ENCODE results near the gene HOXD9.

The HOXD9 gene

DNA sequence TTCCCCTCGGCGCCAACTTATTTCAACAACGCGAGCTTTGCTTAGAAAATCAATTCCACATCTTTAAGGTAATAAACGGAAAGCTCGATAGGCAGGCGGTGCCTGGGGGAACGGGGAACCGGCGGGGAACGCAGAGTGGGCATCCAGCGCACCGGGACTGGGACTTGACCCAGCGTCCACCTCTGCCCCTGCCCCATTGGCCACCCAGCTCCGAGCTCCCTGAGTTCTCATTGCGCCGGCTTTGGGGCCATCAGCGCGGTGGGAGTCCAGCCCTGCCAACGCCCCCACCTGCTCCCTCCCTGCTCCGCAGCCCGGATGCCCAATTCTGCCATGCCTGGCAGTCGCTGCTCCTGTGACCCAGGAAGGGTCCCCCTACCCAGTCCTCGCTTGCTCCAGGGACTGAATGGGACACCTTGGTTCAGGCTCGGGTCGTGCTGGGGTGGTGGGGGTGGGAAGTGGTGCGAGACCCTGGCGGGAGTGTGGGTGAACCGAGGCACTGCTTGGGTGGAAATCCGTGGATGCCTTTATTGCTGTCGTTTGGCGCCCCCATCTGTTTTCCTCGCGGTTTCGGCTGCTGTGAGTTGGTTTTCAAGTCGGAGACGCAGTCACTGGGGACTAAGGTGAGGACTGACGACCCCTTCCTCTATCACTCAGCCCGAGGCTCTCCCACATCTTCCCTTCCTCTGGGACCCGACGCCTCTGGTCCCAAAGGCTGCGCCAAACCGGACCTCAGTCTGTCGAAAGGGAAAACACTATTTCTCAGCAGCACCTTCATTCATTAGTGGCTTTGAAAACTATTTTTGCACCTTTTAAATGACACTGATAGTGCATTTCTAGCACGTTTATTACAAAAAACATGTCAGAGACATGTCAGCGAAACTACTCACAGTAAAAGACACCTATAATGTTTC is 36.4 kb upstream of the HOXD9 start:
- DNase-seq (ENCODE audit: low read depth, low spot score), result peak; percentile 70

- no peak for DNase-seq (ENCODE audit: low read depth, low spot score)
Measured at GRCh38 chr2:176087330-176088047, 35.0 kb upstream of the HOXD9 start.

DNA sequence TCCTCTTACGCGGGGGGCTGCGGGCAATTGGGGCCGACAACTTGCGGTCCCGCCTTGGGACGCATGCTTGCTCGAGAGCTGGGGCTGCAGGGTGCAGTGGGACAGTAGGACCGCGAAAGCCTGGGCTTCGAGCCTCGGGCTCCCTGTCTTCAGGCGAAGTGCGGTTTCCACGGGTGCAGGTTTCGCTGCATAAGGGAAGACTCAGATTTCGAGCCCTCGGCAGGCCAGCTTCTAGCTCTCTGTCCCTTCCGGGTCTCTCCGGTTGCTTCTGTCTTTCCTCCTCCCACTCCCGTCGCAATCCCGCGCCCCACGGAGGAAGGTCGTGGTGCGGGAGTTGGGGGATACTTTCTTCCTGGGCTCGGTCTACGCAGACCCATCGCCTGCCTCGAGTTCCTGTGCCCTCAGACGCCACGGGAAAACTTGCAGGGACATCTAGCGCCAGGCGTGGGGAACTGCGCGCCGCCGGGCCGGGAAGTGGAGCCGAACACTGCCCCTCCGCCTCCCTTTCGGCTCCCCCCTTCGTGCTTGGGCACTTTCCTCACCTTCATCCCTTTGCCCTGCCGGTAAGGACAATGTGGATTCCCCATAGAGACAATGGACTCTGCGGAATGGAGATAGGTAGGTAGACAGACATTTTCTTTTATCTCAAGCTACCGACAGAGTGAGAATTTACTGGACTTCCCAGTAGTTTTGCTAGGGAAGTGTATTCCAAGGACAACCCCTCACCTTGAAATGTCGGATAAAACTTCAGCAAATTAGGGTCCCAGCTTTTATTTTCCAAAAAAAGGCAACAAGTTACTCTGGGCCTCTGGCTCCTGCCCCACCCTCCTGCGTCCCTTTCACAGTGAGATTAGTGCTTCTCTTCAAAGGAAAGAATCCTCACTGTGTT is 34.2 kb upstream of the HOXD9 start:
- peak; percentile 71 for DNase-seq (ENCODE audit: low read depth, low spot score)

GRCh38 chr2:176088937-176089842 is 33.3 kb upstream of the HOXD9 start:
- no peak for DNase-seq (ENCODE audit: low read depth, low spot score)

DNA sequence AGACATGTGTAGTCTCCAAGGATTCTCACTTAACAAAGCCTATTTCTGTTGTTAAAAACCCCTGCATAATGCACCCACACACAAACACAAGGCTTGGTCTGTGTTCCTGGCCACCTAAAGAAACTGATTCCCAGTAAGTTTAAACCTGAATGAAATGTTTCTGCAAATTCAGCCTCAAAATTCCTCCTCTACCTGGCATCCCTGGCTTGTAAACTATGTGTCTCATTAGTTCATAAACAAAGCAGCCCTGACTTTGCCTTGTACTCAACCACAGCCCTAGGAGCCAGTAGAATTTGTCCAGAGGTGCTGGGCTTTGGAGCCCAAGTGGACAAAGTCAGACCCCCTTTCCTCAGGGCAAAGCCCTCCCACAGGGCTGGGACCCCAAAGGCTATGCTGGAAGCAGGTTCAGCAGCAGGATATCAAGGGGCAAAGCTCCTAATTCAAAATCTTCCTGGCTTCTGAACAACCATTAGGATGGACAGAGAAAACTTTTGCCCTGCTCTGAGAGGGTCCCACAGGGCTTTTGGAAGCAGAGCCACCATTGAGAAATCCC is 32.6 kb upstream of the HOXD9 start:
- DNase-seq (ENCODE audit: low read depth, low spot score), result no peak

DNA sequence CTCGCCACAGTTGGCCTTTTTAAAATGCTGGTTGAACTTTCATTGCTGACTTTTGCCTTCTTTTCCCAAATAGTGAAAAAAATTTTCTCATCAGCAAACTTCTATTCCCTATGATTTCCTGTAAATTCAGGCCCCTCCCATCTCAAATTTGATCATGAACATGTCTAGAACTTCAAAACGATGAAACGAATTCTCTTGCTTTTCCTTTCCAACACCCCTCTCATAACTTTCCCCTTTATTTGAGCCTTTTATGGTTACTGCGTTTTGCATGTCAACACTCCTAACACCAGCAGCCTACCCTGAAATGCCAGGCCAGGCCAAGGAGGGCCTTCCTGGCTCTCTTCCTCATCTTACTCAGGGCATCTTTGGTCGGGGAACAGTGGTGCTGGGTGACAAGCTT is 31.7 kb upstream of the HOXD9 start:
- no peak for DNase-seq (ENCODE audit: low read depth, low spot score)

DNA sequence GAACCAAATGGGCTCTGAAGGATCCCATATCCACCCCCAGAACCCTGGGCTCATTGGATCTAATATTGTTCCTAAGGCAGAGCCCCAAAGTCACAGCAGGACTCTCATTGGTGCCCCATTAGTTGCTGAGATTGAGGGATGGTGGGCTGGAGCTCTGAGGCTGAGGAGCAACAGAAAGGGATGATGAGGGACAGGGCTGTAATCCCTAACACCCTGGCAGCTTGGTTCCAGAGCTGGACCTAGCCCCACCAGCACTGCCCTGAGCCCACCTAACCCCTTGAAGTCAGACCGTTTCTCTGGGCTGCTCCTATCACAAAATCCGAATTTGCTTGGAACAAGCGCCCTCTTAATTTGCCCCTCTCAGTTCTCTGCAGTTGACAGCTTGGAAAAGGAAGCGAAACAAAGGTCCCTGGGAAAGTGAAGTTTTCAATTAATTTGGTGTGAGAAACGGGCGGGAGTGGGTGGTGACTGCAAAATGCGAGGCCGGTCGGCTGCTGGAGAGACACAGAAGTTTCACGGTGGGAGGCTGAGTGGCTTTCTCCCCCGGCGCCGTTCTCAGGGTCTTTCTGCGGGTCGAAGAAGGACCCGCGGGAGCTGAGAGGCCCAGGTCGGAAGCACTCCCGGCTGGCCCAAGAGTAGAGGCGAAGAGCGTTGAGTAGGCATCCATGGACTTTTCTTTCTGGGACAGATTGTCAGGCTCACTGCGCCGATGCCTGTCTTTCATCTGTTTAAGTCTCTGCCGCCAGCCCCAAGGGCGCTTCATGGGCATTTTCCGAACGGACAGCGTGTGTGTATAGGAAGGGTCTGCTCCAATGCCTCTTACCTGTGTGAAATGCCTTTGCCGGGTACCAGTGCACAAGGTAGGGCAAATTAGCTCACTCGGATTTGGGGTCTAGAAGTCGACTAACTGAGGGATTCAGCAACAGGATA is 30.9 kb upstream of the HOXD9 start:
- no peak for DNase-seq (ENCODE audit: low read depth, low spot score)

DNA sequence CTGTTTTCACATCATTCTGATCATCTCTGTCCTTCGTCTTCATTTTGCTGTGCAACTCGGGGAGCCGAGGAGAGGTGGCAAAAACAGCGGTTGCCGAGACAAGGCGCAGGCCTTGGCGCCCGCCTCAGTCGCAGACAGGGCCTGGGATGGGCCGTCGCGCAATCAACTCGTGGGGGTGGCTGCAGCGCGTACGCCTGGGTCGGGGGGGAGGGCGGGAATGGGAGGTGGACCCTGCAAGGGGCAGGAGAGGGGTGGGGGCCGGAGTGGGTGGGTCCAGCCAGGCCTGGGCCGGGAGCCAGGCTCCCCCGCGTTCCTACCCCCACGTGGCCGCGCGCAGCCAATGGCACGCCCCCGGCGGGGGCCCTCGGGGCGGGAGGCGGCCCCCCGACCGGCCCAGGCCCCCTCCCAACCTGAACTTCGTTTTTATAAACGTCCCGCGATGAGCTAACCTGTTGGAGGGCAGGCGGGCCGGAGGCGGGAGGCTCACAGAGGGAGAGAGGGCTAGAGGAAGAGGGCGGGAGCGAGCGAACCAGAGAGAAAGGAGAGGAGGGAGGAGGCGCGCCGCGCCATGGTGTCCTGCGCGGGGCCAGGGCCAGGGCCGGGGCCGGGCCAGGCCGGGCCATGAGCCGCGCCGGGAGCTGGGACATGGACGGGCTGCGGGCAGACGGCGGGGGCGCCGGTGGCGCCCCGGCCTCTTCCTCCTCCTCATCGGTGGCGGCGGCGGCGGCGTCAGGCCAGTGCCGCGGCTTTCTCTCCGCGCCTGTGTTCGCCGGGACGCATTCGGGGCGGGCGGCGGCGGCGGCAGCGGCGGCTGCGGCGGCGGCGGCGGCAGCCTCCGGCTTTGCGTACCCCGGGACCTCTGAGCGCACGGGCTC is 30.0 kb upstream of the HOXD9 start, which contains the start of gene HOXD13:
HOXD13 (plus strand) TSS at position 452 of the 875 bp plus-strand sequence; CDS start at position 622, 170 bp downstream.
- DNase-seq (ENCODE audit: low read depth, low spot score), result no peak

- DNase-seq (ENCODE audit: low read depth, low spot score), result no peak
Measured at GRCh38 chr2:176093145-176093897, 29.2 kb upstream of the HOXD9 start.

DNA sequence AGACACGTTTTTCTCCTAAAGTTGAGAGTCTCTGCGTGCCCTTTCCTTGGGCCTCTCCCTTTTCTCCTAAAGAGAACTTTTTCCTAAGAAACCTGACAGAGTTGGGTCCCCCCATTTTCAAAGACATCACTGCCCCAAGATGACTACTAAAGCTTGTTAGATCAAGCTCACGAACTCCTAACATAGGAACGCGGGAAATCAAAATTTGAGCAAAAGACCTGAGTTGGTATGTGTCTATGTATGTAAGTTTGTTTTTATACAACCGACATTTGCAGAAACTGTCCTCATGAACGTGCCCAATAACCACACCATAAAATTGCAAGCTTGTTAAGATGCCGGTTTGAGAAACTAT is 28.6 kb upstream of the HOXD9 start:
- DNase-seq (ENCODE audit: low read depth, low spot score), result no peak

- DNase-seq (ENCODE audit: low read depth, low spot score), result no peak
Measured at GRCh38 chr2:176094349-176094748, 28.2 kb upstream of the HOXD9 start.

GRCh38 chr2:176095421-176095820 is 27.1 kb upstream of the HOXD9 start:
- DNase-seq (ENCODE audit: low read depth, low spot score), result no peak

DNA sequence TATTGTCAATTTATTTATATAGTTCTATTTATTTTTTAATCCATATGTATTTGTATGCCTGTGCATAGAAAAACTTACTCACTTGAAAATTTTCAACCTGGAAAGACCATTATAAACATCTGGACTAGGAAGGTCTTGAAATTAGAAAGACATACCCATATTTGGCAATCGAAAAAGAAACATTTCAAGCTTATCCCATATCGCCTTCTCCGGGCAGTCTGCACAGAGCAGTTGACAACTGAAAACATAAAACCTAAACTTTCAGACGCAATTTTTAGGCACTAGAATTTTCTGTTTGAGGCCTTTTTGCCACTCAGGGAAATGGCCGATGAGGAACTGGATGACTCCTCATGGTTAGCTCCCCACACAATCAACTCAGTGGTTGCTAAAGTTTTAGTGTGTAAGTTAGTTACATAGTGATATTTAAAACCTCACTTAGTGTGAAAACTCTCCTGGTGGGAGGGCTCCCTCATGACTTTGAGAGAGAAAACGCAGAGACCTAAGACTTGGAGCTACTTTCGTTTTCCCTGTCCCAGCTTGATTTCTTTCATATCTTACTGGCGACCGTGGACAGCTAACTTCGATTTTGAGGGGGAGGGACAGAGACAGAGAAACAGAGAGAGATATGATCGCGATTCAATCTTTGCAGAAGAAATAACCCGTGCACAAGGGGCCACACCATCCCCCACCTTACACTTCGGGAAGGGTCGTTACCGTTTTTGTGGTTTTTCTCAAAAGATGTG is 26.1 kb upstream of the HOXD9 start:
- DNase-seq (ENCODE audit: low read depth, low spot score), result no peak

DNA sequence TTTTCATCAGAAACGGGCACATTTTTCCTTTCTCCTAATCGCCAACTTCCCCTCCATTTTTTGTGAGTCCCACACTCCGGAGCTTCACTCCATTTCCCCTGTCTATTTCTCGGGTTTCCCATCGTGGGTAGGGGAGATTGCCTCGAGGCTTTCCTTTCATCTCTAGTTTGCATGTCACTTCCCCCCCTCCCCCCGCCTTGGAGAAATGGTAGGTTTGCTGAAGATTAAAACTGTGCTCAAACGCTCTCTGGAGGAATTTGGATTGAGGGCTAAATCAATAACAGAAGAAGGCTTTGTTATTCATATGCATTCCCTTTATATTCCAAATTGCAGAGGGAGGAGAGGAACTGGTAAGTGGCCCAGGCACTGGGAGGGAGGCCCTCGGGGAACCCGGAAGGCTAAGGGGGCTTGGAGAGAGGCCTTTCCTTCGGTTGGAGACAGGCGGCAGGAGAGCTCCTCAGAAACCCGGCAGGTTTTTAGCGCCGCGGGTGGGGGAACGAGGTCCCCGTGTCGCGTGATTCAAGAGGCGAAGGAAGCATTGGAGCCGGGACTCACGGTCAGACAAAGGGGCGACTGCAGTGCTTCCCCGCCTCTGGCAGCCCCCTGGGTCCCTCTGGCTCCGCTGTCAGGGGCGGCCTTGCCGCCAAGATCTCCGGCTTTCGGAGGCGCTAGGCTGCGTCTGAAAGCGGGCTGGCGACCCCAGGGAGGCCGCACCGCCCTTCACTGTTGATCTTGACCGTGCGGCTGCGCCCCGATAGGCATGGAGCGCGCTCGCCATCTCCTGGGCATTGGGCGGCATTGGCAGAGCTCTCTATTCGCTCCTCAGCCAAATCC is 25.3 kb upstream of the HOXD9 start:
- DNase-seq (ENCODE audit: low read depth, low spot score), result peak; percentile 80

GRCh38 chr2:176097820-176098365 is 24.6 kb upstream of the HOXD9 start:
- DNase-seq (ENCODE audit: low read depth, low spot score), result no peak
